Natural killer cell (primary cell): ENCODE data around the gene ZPBP2. TPM values are rescaled to one million over a fixed set of nuclear protein-coding genes. Genes with fewer than 3 reads are reported as not detected.
A peak's percentile ranks its signal among the peaks of the same experiment; 100 is the strongest.

Experiments
- ATAC-seq, 3 donors: fragments of 150-1000 bp in 2 of 3; fragments of 200-7000 bp in 1 of 3; cut with Tn5 transposase; 1 replicate in 1 of 3; 2 replicates in 2 of 3; pipeline ENCODE4 v1.10.0; 2021; ENCODE audit warnings: mild to moderate bottlenecking in 2 of 3, moderate library complexity in 2 of 3
- DNase-seq, 2 donors: peaks; one replicate each; pipeline versions ENCODE4 v3.0.0 to v3.0.0-alpha.2; 2013 to 2021; ENCODE audit warnings: mixed read lengths in 1 of 2
- H3K27ac ChIP-seq: one replicate; pipeline ENCODE4 v1.5.1; 2013; ENCODE audit warnings: mild to moderate bottlenecking, low read length
- H3K27me3 ChIP-seq: one replicate; pipeline ENCODE4 v1.6.1; 2013; ENCODE audit warnings: low read length; ENCODE audit not compliant: control insufficient read depth, insufficient read depth
- H3K36me3 ChIP-seq: one replicate; pipeline ENCODE4 v1.6.1; 2013; ENCODE audit warnings: low read length; ENCODE audit not compliant: control insufficient read depth, insufficient read depth
- H3K4me1 ChIP-seq: one replicate; pipeline ENCODE4 v1.6.1; 2013; ENCODE audit warnings: low read length; ENCODE audit not compliant: control insufficient read depth, insufficient read depth
- H3K4me3 ChIP-seq: one replicate; pipeline ENCODE4 v1.5.1; 2013; ENCODE audit warnings: low read length
- H3K9me3 ChIP-seq: one replicate; pipeline ENCODE4 v1.6.1; 2013; ENCODE audit warnings: low read length; ENCODE audit not compliant: control insufficient read depth, insufficient read depth
- H3K27ac Mint-ChIP-seq, 2 donors: one replicate each; pipeline ENCODE4 v1.8.0; 2022; ENCODE audit warnings: mild to moderate bottlenecking in 2 of 2, mixed read lengths in 2 of 2, moderate library complexity in 1 of 2
- H3K27me3 Mint-ChIP-seq, 2 donors: one replicate each; pipeline ENCODE4 v1.8.0; 2022; ENCODE audit warnings: low read depth in 2 of 2, mixed read lengths in 2 of 2
- H3K36me3 Mint-ChIP-seq: one replicate; pipeline ENCODE4 v1.8.0; 2022; ENCODE audit warnings: mixed read lengths
- H3K4me1 Mint-ChIP-seq, 2 donors: one replicate each; pipeline ENCODE4 v1.8.0; 2022; ENCODE audit warnings: mixed read lengths in 2 of 2
- H3K4me3 Mint-ChIP-seq: one replicate; pipeline ENCODE4 v1.8.0; 2022; ENCODE audit warnings: mild to moderate bottlenecking, moderate library complexity, mixed read lengths
- H3K9me3 Mint-ChIP-seq, 2 donors: one replicate each; pipeline ENCODE4 v1.8.0; 2022; ENCODE audit warnings: mixed read lengths in 2 of 2
- CTCF ChIP-seq: fragments of 200-600 bp; IDR thresholded peaks from one replicate; pipeline ENCODE4 v1.8.0; 2022; ENCODE audit warnings: antibody characterized with exemption
- WGBS: methylation state at CpG from one replicate; pipeline ENCODE4 v1.1.7; 2013; ENCODE audit warnings: missing lambda C conversion rate; ENCODE audit not compliant: insufficient coverage; 5-methylcytosine and 5-hydroxymethylcytosine counted together
- intact Hi-C: fragments of 100-400 bp; cut with micrococcal nuclease; formaldehyde crosslinking; loops from one replicate; pipeline ENCODE4 v1.14.2; 2022
- total RNA-seq, 4 donors: library from RNA; stranded (reverse); fragments of 120-200 nt in 1 of 4; gene quantifications; one replicate each; pipeline versions ENCODE4 v1.2.3 to v1.2.4, GENCODE V29; 2013 to 2022

Gene ZPBP2
- total RNA-seq, 3 donors from 2014 or later (not counting 1 experiment from before 2014, with no cell fraction given): not detected

GRCh38 chr17:39863244-39863917, 4.6 kb upstream of the ZPBP2 start:
- Mint-ChIP-seq H3K4me3 (peak overlapping the region; percentile 98), H3K27ac (peak overlapping the region; percentile 91 to 99), H3K9me3 (no peaks in the 10 kb centered on the region), H3K36me3 (no peaks in the 10 kb centered on the region), H3K27me3 (peaks cover 0 to 4% of the 10 kb centered on the region in 2 donors), H3K4me1 (peaks cover 53 to 58% of the 10 kb centered on the region in 2 donors)
- Histone ChIP-seq H3K27me3 (peaks cover 2% of the 10 kb centered on the region), H3K27ac (peak overlapping the region; percentile 97), H3K9me3 (no peaks in the 10 kb centered on the region), H3K4me3 (peak overlapping the region; percentile 95), H3K4me1 (peaks cover 23% of the 10 kb centered on the region), H3K36me3 (no peaks in the 10 kb centered on the region)
- intact Hi-C loops: loop anchor here (5.0 kb wide), 1 partner anchor 91 kb away; no protein-coding TSS in a partner anchor
- no peak for TF ChIP-seq CTCF
- WGBS: 35% methylated on average over 4 of the region's 7 CpGs
- DNase-seq (no peak), ATAC-seq (peak in 2 of 3 donors; percentile 25 to 39)

GRCh38 chr17:39863918-39864746, 3.9 kb upstream of the ZPBP2 start, which contains the start of gene IKZF3:
Gene IKZF3 (minus strand): TSS chr17:39864312. CDS start chr17:39864126, 186 bp downstream.
- Mint-ChIP-seq H3K4me1 (peaks cover 52 to 57% of the 10 kb centered on the region in 2 donors), H3K27ac (peak within 1 kb of the TSS; percentile 91 to 99), H3K9me3 (no peaks in the 10 kb centered on the region), H3K4me3 (peak within 1 kb of the TSS; percentile 98), H3K27me3 (peaks cover 0 to 4% of the 10 kb centered on the region in 2 donors), H3K36me3 (no peaks in the 10 kb centered on the region)
- DNase-seq (peak; percentile 81 to 95), ATAC-seq (peak; percentile 89 to 94 (median 92))
- intact Hi-C loops: loop anchor here (1.0 to 5.0 kb wide), 6 partner anchors 45 to 242 kb away; partner anchors contain the start of genes MIEN1 and PSMD3
- H3K4me1 ChIP-seq: peaks cover 24% of the 10 kb centered on the region
- peak; percentile 49 for TF ChIP-seq CTCF
- under 1% methylated on average over 49 of the region's 50 CpGs for WGBS
- H3K9me3 ChIP-seq: no peaks in the 10 kb centered on the region
- peaks cover 3% of the 10 kb centered on the region for H3K27me3 ChIP-seq
- H3K36me3 ChIP-seq: no peaks in the 10 kb centered on the region
- peak within 1 kb of the TSS; percentile 95 for H3K4me3 ChIP-seq
- H3K27ac ChIP-seq: peak within 1 kb of the TSS; percentile 97

GRCh38 chr17:39866013-39866730, 1.8 kb upstream of the ZPBP2 start:
- 85% methylated on average over 4 of the region's 8 CpGs for WGBS

More at GRCh38 chr17:39866013-39866730, 1.8 kb upstream of the ZPBP2 start:
- Histone ChIP-seq H3K27me3 (peaks cover 3% of the 10 kb centered on the region), H3K4me3 (no peak overlapping the region), H3K27ac (peak overlapping the region; percentile 97), H3K9me3 (no peaks in the 10 kb centered on the region), H3K4me1 (peaks cover 22% of the 10 kb centered on the region), H3K36me3 (no peaks in the 10 kb centered on the region)
- peak overlapping the region in 1 of 2 donors; percentile 33 for H3K27ac Mint-ChIP-seq
- no peak overlapping the region for H3K4me3 Mint-ChIP-seq
- H3K9me3 Mint-ChIP-seq: no peaks in the 10 kb centered on the region
- peaks cover 35 to 43% of the 10 kb centered on the region in 2 donors for H3K4me1 Mint-ChIP-seq
- no peak for TF ChIP-seq CTCF
- H3K36me3 Mint-ChIP-seq: no peaks in the 10 kb centered on the region
- no peak for DNase-seq
- peaks cover 0 to 4% of the 10 kb centered on the region in 2 donors for H3K27me3 Mint-ChIP-seq
- intact Hi-C loops: no loop called here
- no peak for ATAC-seq
